Tibial nerve (tissue), 4 donors: Measurements from ENCODE around the gene BCL7B. TPM values are rescaled to one million over a fixed set of nuclear protein-coding genes. Genes with fewer than 3 reads are reported as not detected.
A peak's percentile ranks its signal among the peaks of the same experiment; 100 is the strongest.

Experiments
- DNase-seq, 2 donors: peaks; one replicate each; pipeline ENCODE4 v3.0.0-alpha.2; 2019; ENCODE audit warnings: low spot score in 2 of 2
- H3K27ac ChIP-seq, 4 donors: fragments of 200-600 bp; sonication (generic) in 3 of 4; one replicate each; pipeline ENCODE4 v1.5.1; 2017 to 2019; ENCODE audit warnings: mild to moderate bottlenecking in 1 of 4
- H3K27me3 ChIP-seq, 2 donors: fragments of 200-600 bp; sonication (generic) in 1 of 2; one replicate each; pipeline versions ENCODE4 v1.5.1 to v1.6.0; 2017 to 2019
- H3K36me3 ChIP-seq, 3 donors: fragments of 200-600 bp; sonication (generic); one replicate each; pipeline ENCODE4 v1.5.1; 2018 to 2019
- H3K4me1 ChIP-seq, 4 donors: fragments of 200-600 bp; sonication (generic) in 3 of 4; one replicate each; pipeline ENCODE4 v1.5.1; 2017 to 2019
- H3K4me3 ChIP-seq, 4 donors: fragments of 200-600 bp; sonication (generic) in 3 of 4; one replicate each; pipeline ENCODE4 v1.5.1; 2017 to 2019; ENCODE audit warnings: mild to moderate bottlenecking in 1 of 4, moderate library complexity in 1 of 4
- H3K9me3 ChIP-seq, 4 donors: fragments of 200-600 bp; sonication (generic) in 3 of 4; one replicate each; pipeline ENCODE4 v1.5.1; 2017 to 2019
- EP300 ChIP-seq, 2 donors: sonication (generic); formaldehyde crosslinking; IDR thresholded peaks; one replicate each; pipeline ENCODE4 v1.6.1; 2017; ENCODE audit warnings: antibody characterized with exemption in 2 of 2, mild to moderate bottlenecking in 1 of 2
- POLR2A ChIP-seq, 2 donors: fragments of 450-650 bp; IDR thresholded peaks; one replicate each; pipeline ENCODE4 v1.6.1; 2017; ENCODE audit warnings: antibody characterized with exemption in 2 of 2, mild to moderate bottlenecking in 2 of 2, moderate library complexity in 2 of 2
- WGBS, 2 donors: methylation state at CpG; one replicate each; pipeline ENCODE4 v1.1.5; 2018; 5-methylcytosine and 5-hydroxymethylcytosine counted together
- total RNA-seq, 4 donors: library from RNA; depleted of rRNA; stranded (reverse); fragments of >200 nt; gene quantifications; one replicate each; pipeline ENCODE4 v1.1.0, GENCODE V29; 2016
- TF ChIP-seq, protein P1 (sequence below), 5 experiments: fragments of 200-600 bp in 3 of 5; fragments of 450-650 bp in 2 of 5; sonication (generic) in 3 of 5; IDR thresholded peaks; one replicate each; pipeline ENCODE4 v1.5.1; 2016 to 2019; ENCODE audit warnings: antibody characterized with exemption in 5 of 5, mild to moderate bottlenecking in 3 of 5, moderate library complexity in 2 of 5

Gene BCL7B
- total RNA-seq, 4 donors from 2014 or later, result 46.1 to 76.2 (median 59.4) TPM

DNA sequence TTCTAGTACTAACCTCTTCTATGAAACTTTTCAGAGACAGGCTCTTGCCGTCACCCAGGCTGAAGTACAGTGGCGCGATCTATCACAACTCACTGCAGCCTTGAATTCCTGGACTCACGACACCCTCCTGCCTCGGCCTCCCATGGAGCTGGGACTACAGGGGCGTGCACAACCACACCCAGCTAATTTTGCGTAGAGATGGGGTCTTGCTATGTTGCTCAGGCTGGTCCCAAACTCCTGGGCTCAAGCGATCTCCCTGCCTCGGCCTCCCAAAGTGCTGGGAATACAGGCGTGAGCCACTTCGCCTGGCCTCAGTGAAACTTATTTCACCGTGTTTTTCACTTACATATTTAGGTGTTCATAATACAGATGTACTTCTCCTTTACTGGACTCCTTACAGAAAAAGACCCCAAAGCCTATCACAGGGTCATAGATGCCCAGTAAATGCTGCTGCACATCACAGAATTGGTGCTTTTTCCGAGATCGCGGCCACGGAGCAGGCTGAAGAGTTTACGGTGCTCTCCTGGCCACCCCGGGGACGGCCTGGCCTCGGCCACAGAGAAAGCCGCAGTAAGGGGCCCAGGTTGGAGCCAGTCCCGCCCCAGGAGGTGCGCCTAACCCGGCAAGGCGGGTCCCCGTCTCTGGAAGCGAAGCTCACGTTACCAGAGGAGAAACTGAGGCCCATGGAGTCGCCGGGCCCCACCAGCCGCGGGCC, 20.3 kb upstream of the BCL7B start:
- Histone ChIP-seq H3K36me3 (peaks cover 0 to 33% (median 14%) of the 10 kb centered on the region in 3 donors), H3K4me1 (peaks cover 0 to 41% (median 17%) of the 10 kb centered on the region in 4 donors), H3K4me3 (peak overlapping the region; percentile 71 to 98 (median 89)), H3K9me3 (no peaks in the 10 kb centered on the region), H3K27ac (peak overlapping the region; percentile 90 to 96 (median 92)), H3K27me3 (no peaks in the 10 kb centered on the region)
- peak in 1 of 2 donors; percentile 8 for DNase-seq
- no peak for TF ChIP-seq EP300 (IDR thresholded peaks at IDR 0.05)
- TF ChIP-seq, protein P1, sequence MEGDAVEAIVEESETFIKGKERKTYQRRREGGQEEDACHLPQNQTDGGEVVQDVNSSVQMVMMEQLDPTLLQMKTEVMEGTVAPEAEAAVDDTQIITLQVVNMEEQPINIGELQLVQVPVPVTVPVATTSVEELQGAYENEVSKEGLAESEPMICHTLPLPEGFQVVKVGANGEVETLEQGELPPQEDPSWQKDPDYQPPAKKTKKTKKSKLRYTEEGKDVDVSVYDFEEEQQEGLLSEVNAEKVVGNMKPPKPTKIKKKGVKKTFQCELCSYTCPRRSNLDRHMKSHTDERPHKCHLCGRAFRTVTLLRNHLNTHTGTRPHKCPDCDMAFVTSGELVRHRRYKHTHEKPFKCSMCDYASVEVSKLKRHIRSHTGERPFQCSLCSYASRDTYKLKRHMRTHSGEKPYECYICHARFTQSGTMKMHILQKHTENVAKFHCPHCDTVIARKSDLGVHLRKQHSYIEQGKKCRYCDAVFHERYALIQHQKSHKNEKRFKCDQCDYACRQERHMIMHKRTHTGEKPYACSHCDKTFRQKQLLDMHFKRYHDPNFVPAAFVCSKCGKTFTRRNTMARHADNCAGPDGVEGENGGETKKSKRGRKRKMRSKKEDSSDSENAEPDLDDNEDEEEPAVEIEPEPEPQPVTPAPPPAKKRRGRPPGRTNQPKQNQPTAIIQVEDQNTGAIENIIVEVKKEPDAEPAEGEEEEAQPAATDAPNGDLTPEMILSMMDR (IDR thresholded peaks at IDR 0.05), result no peak
- no peak for TF ChIP-seq POLR2A (IDR thresholded peaks at IDR 0.05)
- WGBS, 2 donors, result 8 to 10% methylated on average over 22 to 27 of the region's 32 CpGs

DNA sequence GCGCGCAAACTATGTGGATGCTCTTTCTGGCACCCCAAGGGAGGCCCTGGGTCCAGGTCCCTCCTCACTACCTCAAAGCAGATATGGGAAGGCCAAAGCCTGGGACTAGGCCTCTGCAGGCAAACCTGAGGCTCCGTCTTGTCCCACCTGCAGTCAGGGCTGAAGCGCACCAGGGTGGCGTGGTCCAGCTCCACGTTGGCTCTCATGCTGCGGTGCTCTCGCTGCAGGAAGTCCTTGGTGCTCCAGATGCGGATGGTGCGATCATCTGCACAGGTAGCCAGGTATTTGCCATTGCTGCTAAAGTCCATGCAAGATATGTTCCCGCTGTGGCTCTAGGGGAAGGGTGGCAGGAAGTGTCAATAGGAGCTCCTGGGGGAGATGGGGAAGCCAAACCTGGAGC, 16.3 kb upstream of the BCL7B start:
- peaks cover 0 to 29% (median 12%) of the 10 kb centered on the region in 4 donors for H3K4me1 ChIP-seq
- H3K27me3 ChIP-seq, result no peaks in the 10 kb centered on the region
- DNase-seq, result no peak
- H3K36me3 ChIP-seq, result peaks cover 0 to 73% (median 20%) of the 10 kb centered on the region in 3 donors
- no peak overlapping the region for H3K27ac ChIP-seq
- 97 to 98% methylated on average over 11 of the region's 11 CpGs for WGBS, 2 donors
- no peak for TF ChIP-seq POLR2A (IDR thresholded peaks at IDR 0.05)
- TF ChIP-seq, protein P1 (IDR thresholded peaks at IDR 0.05), result no peak
- TF ChIP-seq EP300 (IDR thresholded peaks at IDR 0.05), result no peak
- H3K9me3 ChIP-seq, result no peaks in the 10 kb centered on the region
- H3K4me3 ChIP-seq, result no peak overlapping the region

DNA sequence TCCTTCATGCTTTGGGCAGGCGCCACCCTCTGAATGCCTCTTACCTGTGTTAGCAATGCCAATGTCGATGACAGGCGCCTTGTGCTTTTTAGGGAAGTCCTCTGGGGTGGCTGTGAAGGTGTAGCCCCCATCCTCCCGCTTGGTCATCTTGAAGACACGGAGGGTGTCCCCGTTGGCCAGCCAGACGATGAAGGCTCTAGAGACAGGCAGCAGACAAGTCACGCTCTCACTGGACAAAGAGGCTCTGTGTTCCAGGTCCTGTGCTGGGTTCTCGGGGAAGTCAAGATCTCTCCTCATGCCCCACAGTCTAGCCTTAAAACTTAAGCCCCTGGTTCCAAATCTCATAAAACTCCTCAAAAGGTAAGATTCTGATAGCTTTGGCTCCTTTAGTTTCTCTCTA, 15.8 kb upstream of the BCL7B start:
- DNase-seq, result no peak
- no peak for TF ChIP-seq EP300 (IDR thresholded peaks at IDR 0.05)
- TF ChIP-seq, protein P1 (IDR thresholded peaks at IDR 0.05), result no peak
- TF ChIP-seq POLR2A (IDR thresholded peaks at IDR 0.05), result no peak
- Histone ChIP-seq H3K27me3 (no peaks in the 10 kb centered on the region), H3K36me3 (peaks cover 0 to 77% (median 20%) of the 10 kb centered on the region in 3 donors), H3K27ac (no peak overlapping the region), H3K4me3 (no peak overlapping the region), H3K9me3 (no peaks in the 10 kb centered on the region), H3K4me1 (peaks cover 0 to 29% (median 12%) of the 10 kb centered on the region in 4 donors)
- WGBS, 2 donors, result 77 to 91% methylated on average over 5 to 9 of the region's 9 CpGs

DNA sequence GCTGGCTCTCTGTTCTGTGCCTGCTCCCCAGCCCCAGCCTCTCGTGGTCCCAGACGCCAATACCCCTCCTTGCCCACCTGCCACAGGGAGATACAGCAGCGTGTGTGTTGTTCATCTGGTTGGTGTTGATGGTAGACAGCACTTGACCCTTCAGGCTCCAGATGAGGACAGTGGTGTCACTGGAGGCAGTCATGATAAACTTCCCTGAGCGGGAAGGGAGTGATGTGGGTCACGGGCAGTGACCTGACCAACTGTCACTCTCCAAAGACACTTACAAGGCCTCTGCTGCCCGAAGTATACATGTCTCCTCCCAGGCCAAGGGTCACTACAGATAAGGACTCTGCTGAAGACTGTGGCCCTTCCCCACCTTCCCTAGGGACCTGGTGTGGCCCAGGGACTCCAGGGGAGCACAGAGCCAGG, 15.3 kb upstream of the BCL7B start:
- Histone ChIP-seq H3K36me3 (peaks cover 0 to 77% (median 20%) of the 10 kb centered on the region in 3 donors), H3K9me3 (no peaks in the 10 kb centered on the region), H3K27ac (no peak overlapping the region), H3K27me3 (no peaks in the 10 kb centered on the region), H3K4me1 (peaks cover 0 to 29% (median 11%) of the 10 kb centered on the region in 4 donors), H3K4me3 (no peak overlapping the region)
- WGBS, 2 donors, result 82 to 86% methylated on average over 6 of the region's 6 CpGs
- no peak for TF ChIP-seq POLR2A (IDR thresholded peaks at IDR 0.05)
- no peak for TF ChIP-seq EP300 (IDR thresholded peaks at IDR 0.05)
- TF ChIP-seq, protein P1 (IDR thresholded peaks at IDR 0.05), result no peak
- DNase-seq, result no peak

DNA sequence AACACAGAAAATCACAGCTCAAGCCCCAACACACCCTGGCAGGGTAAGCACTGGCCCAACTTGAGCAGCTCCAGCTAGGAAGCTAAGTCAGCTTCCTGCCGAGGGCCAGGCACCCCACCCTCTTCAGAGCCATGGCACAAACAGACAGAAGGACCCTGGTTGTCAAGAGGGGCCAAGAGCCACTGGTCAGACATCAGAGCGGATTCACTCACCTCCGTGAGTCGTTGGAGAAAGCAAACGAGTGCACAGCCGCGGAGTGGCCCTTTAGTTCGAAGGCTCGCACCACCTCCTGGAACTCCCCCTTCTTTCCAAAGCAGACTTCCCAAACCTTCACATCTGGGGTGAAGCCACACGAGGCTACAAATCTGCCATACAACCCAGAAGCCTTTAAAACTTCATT, 13.5 kb upstream of the BCL7B start:
- Histone ChIP-seq H3K27ac (no peak overlapping the region), H3K9me3 (no peaks in the 10 kb centered on the region), H3K4me3 (no peak overlapping the region), H3K36me3 (peaks cover 0 to 74% (median 20%) of the 10 kb centered on the region in 3 donors), H3K4me1 (peaks cover 0 to 12% (median 0%) of the 10 kb centered on the region in 4 donors), H3K27me3 (no peaks in the 10 kb centered on the region)
- WGBS, 2 donors, result 85 to 94% methylated on average over 10 of the region's 10 CpGs
- DNase-seq, result no peak
- no peak for TF ChIP-seq EP300 (IDR thresholded peaks at IDR 0.05)
- no peak for TF ChIP-seq POLR2A (IDR thresholded peaks at IDR 0.05)
- TF ChIP-seq, protein P1 (IDR thresholded peaks at IDR 0.05), result no peak
